Trophoblast cell (in vitro differentiated cells and primary cell): ENCODE measurements around the gene KCNH1.

ENCODE experiments used
- DNase-seq, 2 donors: peaks; one replicate each; pipeline ENCODE4 v3.0.0-alpha.2; 2016
- H2AFZ ChIP-seq: 2 replicates; pipeline ENCODE4 v1.6.1; 2013; ENCODE audit warnings: low read length, moderate library complexity, mild to moderate bottlenecking; ENCODE audit not compliant: insufficient read depth, poor library complexity
- H2AK5ac ChIP-seq: 2 replicates; pipeline ENCODE4 v1.6.1; 2013; ENCODE audit warnings: mild to moderate bottlenecking, low read length
- H2BK120ac ChIP-seq: 2 replicates; pipeline ENCODE4 v1.6.1; 2013; ENCODE audit warnings: low read length, mild to moderate bottlenecking, moderate library complexity; ENCODE audit not compliant: insufficient read depth, poor library complexity
- H2BK12ac ChIP-seq: 2 replicates; pipeline ENCODE4 v1.6.1; 2013; ENCODE audit warnings: mild to moderate bottlenecking, low read length, moderate library complexity
- H2BK5ac ChIP-seq: 2 replicates; pipeline ENCODE4 v1.6.1; 2013; ENCODE audit warnings: low read length, low read depth, moderate library complexity, mild to moderate bottlenecking; ENCODE audit not compliant: poor library complexity
- H3K14ac ChIP-seq: 2 replicates; pipeline ENCODE4 v1.6.1; 2013; ENCODE audit warnings: mild to moderate bottlenecking, low read length
- H3K18ac ChIP-seq: 2 replicates; pipeline ENCODE4 v1.6.1; 2013; ENCODE audit warnings: mild to moderate bottlenecking, low read length
- H3K23ac ChIP-seq: 2 replicates; pipeline ENCODE4 v1.6.1; 2013; ENCODE audit warnings: low read length
- H3K27ac ChIP-seq: 2 replicates; pipeline ENCODE4 v1.5.1; 2013; ENCODE audit warnings: low read depth, mild to moderate bottlenecking, inconsistent platforms, low read length, moderate library complexity
- H3K27me3 ChIP-seq: 2 replicates; pipeline ENCODE4 v1.6.1; 2013; ENCODE audit warnings: inconsistent platforms, mild to moderate bottlenecking, low read length, moderate library complexity; ENCODE audit not compliant: insufficient read depth
- H3K36me3 ChIP-seq, 2 experiments: 1 replicate in 1 of 2; 2 replicates in 1 of 2; pipeline ENCODE4 v1.6.1; 2013; ENCODE audit warnings: low read length in 2 of 2, mild to moderate bottlenecking in 2 of 2, moderate library complexity in 1 of 2; ENCODE audit not compliant: insufficient read depth in 2 of 2, control insufficient read depth in 1 of 2
- H3K4ac ChIP-seq: 2 replicates; pipeline ENCODE4 v1.6.1; 2013; ENCODE audit warnings: low read depth, mild to moderate bottlenecking, low read length, moderate library complexity
- H3K4me1 ChIP-seq, 2 experiments: 1 replicate in 1 of 2; 2 replicates in 1 of 2; pipeline ENCODE4 v1.6.1; 2013; ENCODE audit warnings: low read length in 2 of 2, mild to moderate bottlenecking in 2 of 2, moderate library complexity in 1 of 2; ENCODE audit not compliant: insufficient read depth in 2 of 2, control insufficient read depth in 1 of 2
- H3K4me2 ChIP-seq: 2 replicates; pipeline ENCODE4 v1.6.1; 2013; ENCODE audit warnings: inconsistent platforms, mild to moderate bottlenecking, low read length, moderate library complexity
- H3K4me3 ChIP-seq: 2 replicates; pipeline ENCODE4 v1.5.1; 2013; ENCODE audit warnings: mild to moderate bottlenecking, low read depth, low read length, inconsistent platforms
- H3K79me1 ChIP-seq: one replicate; pipeline ENCODE4 v1.6.1; 2013; ENCODE audit warnings: low read length
- H3K79me2 ChIP-seq: 2 replicates; pipeline ENCODE4 v1.6.1; 2013; ENCODE audit warnings: low read length, mild to moderate bottlenecking; ENCODE audit not compliant: control insufficient read depth, insufficient read depth, poor library complexity
- H3K9ac ChIP-seq: 2 replicates; pipeline ENCODE4 v1.6.1; 2013; ENCODE audit warnings: mild to moderate bottlenecking, low read length
- H3K9me3 ChIP-seq: 2 replicates; pipeline ENCODE4 v1.6.1; 2013; ENCODE audit warnings: low read depth, mild to moderate bottlenecking, control low read depth, inconsistent platforms, low read length; ENCODE audit not compliant: insufficient read depth
- H4K12ac ChIP-seq: 2 replicates; pipeline ENCODE4 v1.6.1; 2013; ENCODE audit warnings: low read depth, mild to moderate bottlenecking, low read length, moderate library complexity
- H4K8ac ChIP-seq: 2 replicates; pipeline ENCODE4 v1.6.1; 2013; ENCODE audit warnings: low read depth, mild to moderate bottlenecking, low read length, moderate library complexity
- H4K91ac ChIP-seq: one replicate; pipeline ENCODE4 v1.6.1; 2013; ENCODE audit warnings: low read depth, mild to moderate bottlenecking, low read length, moderate library complexity
- WGBS: extraction: QIAGEN DNeasy Blood & Tissue Kit; methylation state at CpG from one replicate; pipeline ENCODE4 v1.1.7; 2013; ENCODE audit warnings: missing lambda C conversion rate; ENCODE audit not compliant: insufficient read length, insufficient coverage; ENCODE audit errors: extremely low coverage; 5-methylcytosine and 5-hydroxymethylcytosine counted together

Gene KCNH1

DNA sequence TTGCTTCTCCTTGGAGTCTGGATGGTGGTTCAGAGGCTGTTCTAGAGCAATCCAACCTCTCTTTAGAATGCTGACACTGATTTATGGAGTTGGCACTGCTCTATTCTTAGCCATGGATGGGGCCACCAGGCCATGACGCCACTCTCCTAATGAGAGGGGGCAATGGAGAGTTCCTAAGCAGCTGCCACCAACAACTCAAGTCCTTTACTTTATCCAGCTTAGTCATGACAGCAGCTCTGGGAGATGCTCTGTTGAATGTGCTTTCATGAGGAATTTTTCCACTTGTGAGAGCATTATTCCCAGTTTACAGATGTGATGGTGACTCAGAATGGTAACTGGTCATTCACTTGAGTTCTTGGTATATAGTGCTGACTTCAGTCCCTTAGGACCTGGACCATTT, 438.9 kb downstream of the KCNH1 start:
- H3K9ac ChIP-seq = no peak overlapping the region
- H3K4me1 ChIP-seq = no peaks in the 10 kb centered on the region
- no peak overlapping the region for H3K4ac ChIP-seq
- H4K91ac ChIP-seq = no peak overlapping the region
- H3K27me3 ChIP-seq = no peaks in the 10 kb centered on the region
- H3K4me2 ChIP-seq = no peak overlapping the region
- WGBS = no CpG with 5 or more reads among the region's 1 CpG
- no peaks in the 10 kb centered on the region for H3K79me1 ChIP-seq
- H3K27ac ChIP-seq = no peak overlapping the region
- no peak overlapping the region for H2AK5ac ChIP-seq
- H4K8ac ChIP-seq = no peak overlapping the region
- no peak overlapping the region for H3K23ac ChIP-seq
- no peak overlapping the region for H3K4me3 ChIP-seq
- no peaks in the 10 kb centered on the region for H3K79me2 ChIP-seq
- DNase-seq = no peak
- H2AFZ ChIP-seq = no peak overlapping the region
- no peak overlapping the region for H2BK5ac ChIP-seq
- no peak overlapping the region for H4K12ac ChIP-seq
- H3K18ac ChIP-seq = no peak overlapping the region
- H2BK120ac ChIP-seq = no peak overlapping the region
- H3K14ac ChIP-seq = no peak overlapping the region
- no peaks in the 10 kb centered on the region for H3K36me3 ChIP-seq
- peaks cover 2% of the 10 kb centered on the region for H3K9me3 ChIP-seq
- H2BK12ac ChIP-seq = no peak overlapping the region

DNA sequence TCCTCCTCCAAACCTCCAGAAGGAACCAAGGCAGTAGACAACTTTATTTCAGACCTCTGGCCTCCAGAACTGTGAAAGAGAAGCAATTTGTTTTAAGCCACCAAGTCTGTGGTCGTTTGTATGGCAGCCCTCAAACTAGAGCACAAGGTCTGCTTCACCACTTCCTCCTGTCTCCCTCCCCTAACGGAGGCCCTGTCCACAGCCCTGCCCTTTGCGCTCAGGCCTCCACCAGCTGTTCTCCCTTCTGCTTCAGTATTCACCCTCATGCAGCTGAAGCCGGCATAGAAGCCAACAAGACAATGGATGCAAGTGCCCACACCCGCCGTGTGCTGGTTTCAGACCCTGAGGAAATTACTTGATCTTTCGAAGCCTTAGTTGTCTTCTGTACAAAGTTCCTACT, 441.2 kb downstream of the KCNH1 start:
- H4K12ac ChIP-seq = no peak overlapping the region
- no peaks in the 10 kb centered on the region for H3K4me1 ChIP-seq
- no peak overlapping the region for H2AK5ac ChIP-seq
- WGBS = no CpG with 5 or more reads among the region's 7 CpGs
- no peak overlapping the region for H2BK5ac ChIP-seq
- H2BK12ac ChIP-seq = no peak overlapping the region
- H3K27ac ChIP-seq = no peak overlapping the region
- H3K9ac ChIP-seq = no peak overlapping the region
- H3K27me3 ChIP-seq = no peaks in the 10 kb centered on the region
- no peak overlapping the region for H2BK120ac ChIP-seq
- peaks cover 2% of the 10 kb centered on the region for H3K9me3 ChIP-seq
- no peaks in the 10 kb centered on the region for H3K36me3 ChIP-seq
- H3K4ac ChIP-seq = no peak overlapping the region
- no peak for DNase-seq
- no peak overlapping the region for H3K23ac ChIP-seq
- H3K4me2 ChIP-seq = no peak overlapping the region
- H3K18ac ChIP-seq = no peak overlapping the region
- no peak overlapping the region for H2AFZ ChIP-seq
- H3K79me2 ChIP-seq = no peaks in the 10 kb centered on the region
- no peak overlapping the region for H4K91ac ChIP-seq
- no peaks in the 10 kb centered on the region for H3K79me1 ChIP-seq
- no peak overlapping the region for H4K8ac ChIP-seq
- H3K14ac ChIP-seq = no peak overlapping the region
- H3K4me3 ChIP-seq = no peak overlapping the region

DNA sequence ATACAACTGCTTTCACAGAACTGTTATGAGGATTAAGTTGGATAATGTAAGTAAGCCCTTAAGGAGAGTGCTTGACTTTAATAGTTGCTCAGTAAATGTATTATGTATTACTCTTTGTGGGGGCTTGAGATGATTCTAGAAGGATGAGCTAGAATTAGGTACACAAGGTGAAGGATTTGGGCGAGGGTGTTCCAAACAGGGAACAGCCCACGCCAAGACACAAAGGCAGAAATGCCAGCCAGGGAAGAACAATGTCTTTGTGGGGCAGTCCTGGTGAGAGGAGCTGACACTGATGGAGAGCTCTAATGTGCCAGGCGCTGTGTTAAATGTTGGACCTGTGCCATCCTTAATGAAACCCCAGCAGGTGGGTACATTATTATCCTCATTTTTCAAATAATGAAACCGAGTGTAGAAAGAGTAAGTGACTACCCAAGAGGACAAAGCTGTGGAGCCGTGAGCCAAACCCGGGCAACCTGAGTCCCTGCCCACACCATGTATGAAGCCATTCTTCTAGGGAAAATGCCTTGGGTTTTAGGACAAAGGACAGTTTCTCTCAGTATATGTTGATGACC, 442.8 kb downstream of the KCNH1 start:
- no CpG with 5 or more reads among the region's 6 CpGs for WGBS
- no peak overlapping the region for H3K14ac ChIP-seq

GRCh38 chr1:210690236-210690635, 443.7 kb downstream of the KCNH1 start:
- no peak overlapping the region for H2AFZ ChIP-seq
- no peak overlapping the region for H3K4me2 ChIP-seq
- H3K9ac ChIP-seq = no peak overlapping the region
- no peaks in the 10 kb centered on the region for H3K4me1 ChIP-seq
- no CpG with 5 or more reads among the region's 5 CpGs for WGBS
- H3K23ac ChIP-seq = no peak overlapping the region
- peaks cover 2% of the 10 kb centered on the region for H3K9me3 ChIP-seq
- no peak overlapping the region for H2AK5ac ChIP-seq
- no peaks in the 10 kb centered on the region for H3K27me3 ChIP-seq
- no peak overlapping the region for H4K91ac ChIP-seq
- no peaks in the 10 kb centered on the region for H3K79me1 ChIP-seq
- no peaks in the 10 kb centered on the region for H3K79me2 ChIP-seq
- H2BK5ac ChIP-seq = no peak overlapping the region
- no peak overlapping the region for H4K8ac ChIP-seq
- H3K18ac ChIP-seq = no peak overlapping the region
- H2BK12ac ChIP-seq = no peak overlapping the region
- H3K4me3 ChIP-seq = no peak overlapping the region
- H3K4ac ChIP-seq = no peak overlapping the region
- H2BK120ac ChIP-seq = no peak overlapping the region
- H4K12ac ChIP-seq = no peak overlapping the region
- H3K27ac ChIP-seq = no peak overlapping the region
- DNase-seq = no peak
- no peaks in the 10 kb centered on the region for H3K36me3 ChIP-seq
- no peak overlapping the region for H3K14ac ChIP-seq

More for the DNA sequence above, 442.8 kb downstream of the KCNH1 start:
- no peak overlapping the region for H2BK12ac ChIP-seq
- no peak overlapping the region for H2AK5ac ChIP-seq
- no peak overlapping the region for H3K9ac ChIP-seq
- no peak overlapping the region for H3K18ac ChIP-seq
- no peak overlapping the region for H2BK5ac ChIP-seq
- no peaks in the 10 kb centered on the region for H3K4me1 ChIP-seq
- no peaks in the 10 kb centered on the region for H3K79me1 ChIP-seq
- no peaks in the 10 kb centered on the region for H3K79me2 ChIP-seq
- peaks cover 2% of the 10 kb centered on the region for H3K9me3 ChIP-seq
- H3K4me3 ChIP-seq = no peak overlapping the region
- H3K36me3 ChIP-seq = no peaks in the 10 kb centered on the region
- no peak overlapping the region for H2AFZ ChIP-seq
- no peak overlapping the region for H3K23ac ChIP-seq
- H3K27ac ChIP-seq = no peak overlapping the region
- H4K12ac ChIP-seq = no peak overlapping the region
- no peaks in the 10 kb centered on the region for H3K27me3 ChIP-seq
- H4K8ac ChIP-seq = no peak overlapping the region
- H3K4me2 ChIP-seq = no peak overlapping the region
- no peak for DNase-seq
- no peak overlapping the region for H2BK120ac ChIP-seq
- H4K91ac ChIP-seq = no peak overlapping the region
- no peak overlapping the region for H3K4ac ChIP-seq
